ENCODE data around the gene HSP90AB1.

HSP90AB1 gene

GRCh38 chr6:44246663-44247337 is at the start of gene HSP90AB1:
Gene HSP90AB1 (plus strand): TSS chr6:44247101. CDS start chr6:44248630, 1,529 bp downstream.
- FAIRE-seq = no peak

GRCh38 chr6:44198684-44199083 is 48.2 kb upstream of the HSP90AB1 start:
- FAIRE-seq = no peak

GRCh38 chr6:44199883-44200282 is 47.0 kb upstream of the HSP90AB1 start:
- no peak for FAIRE-seq

GRCh38 chr6:44201200-44201599 is 45.7 kb upstream of the HSP90AB1 start:
- no peak for FAIRE-seq

- no peak for FAIRE-seq
Measured at GRCh38 chr6:44201638-44202303, 45.1 kb upstream of the HSP90AB1 start.

- FAIRE-seq = no peak
Measured at GRCh38 chr6:44202332-44202971, 44.4 kb upstream of the HSP90AB1 start.

GRCh38 chr6:44202972-44203750 is 43.7 kb upstream of the HSP90AB1 start:
- FAIRE-seq = no peak

- FAIRE-seq = no peak
Measured at GRCh38 chr6:44203955-44204354, 42.9 kb upstream of the HSP90AB1 start.

- no peak for FAIRE-seq
Measured at GRCh38 chr6:44207966-44208365, 38.9 kb upstream of the HSP90AB1 start.

GRCh38 chr6:44211284-44211683 is 35.6 kb upstream of the HSP90AB1 start:
- no peak for FAIRE-seq

GRCh38 chr6:44214307-44214706 is 32.6 kb upstream of the HSP90AB1 start:
- no peak for FAIRE-seq

GRCh38 chr6:44216677-44217331 is 30.1 kb upstream of the HSP90AB1 start, which contains the start of gene MYMX:
Gene MYMX (plus strand): TSS chr6:44216926. CDS start chr6:44217472, 546 bp downstream.
- no peak for FAIRE-seq

- no peak for FAIRE-seq
Measured at GRCh38 chr6:44217332-44218143, 29.4 kb upstream of the HSP90AB1 start.

- no peak for FAIRE-seq
Measured at GRCh38 chr6:44219053-44219814, 27.7 kb upstream of the HSP90AB1 start.

- FAIRE-seq = no peak
Measured at GRCh38 chr6:44219815-44220784, 26.8 kb upstream of the HSP90AB1 start.

GRCh38 chr6:44220913-44221290 is 26.0 kb upstream of the HSP90AB1 start:
- FAIRE-seq = no peak

GRCh38 chr6:44221291-44221960 is 25.5 kb upstream of the HSP90AB1 start:
- no peak for FAIRE-seq

GRCh38 chr6:44221961-44222335 is 25.0 kb upstream of the HSP90AB1 start:
- FAIRE-seq = no peak
